ENCODE results near the gene CIAO3.
"Not testable (repeated sequence)": the region's sequence is repeated elsewhere in the genome, so short reads cannot be mapped to it uniquely, and the experiment has no call there.

Gene CIAO3

GRCh38 chr16:692356-693108 is 48.3 kb downstream of the CIAO3 start:
- no peak for DNase-seq (ENCODE audit: low read depth)

GRCh38 chr16:691242-691641 is 49.6 kb downstream of the CIAO3 start:
- DNase-seq (ENCODE audit: low read depth), result not testable (repeated sequence)

GRCh38 chr16:689175-689897 is 51.5 kb downstream of the CIAO3 start:
- DNase-seq (ENCODE audit: low read depth), result no peak

- no peak for DNase-seq (ENCODE audit: low read depth)
Observed at GRCh38 chr16:687499-687898, 53.3 kb downstream of the CIAO3 start.

- no peak for DNase-seq (ENCODE audit: low read depth)
Observed at GRCh38 chr16:686459-687260, 54.1 kb downstream of the CIAO3 start.

- no peak for DNase-seq (ENCODE audit: low read depth)
Observed at GRCh38 chr16:685967-686366, 54.8 kb downstream of the CIAO3 start.

- DNase-seq (ENCODE audit: low read depth), result no peak
Observed at GRCh38 chr16:684961-685696, 55.7 kb downstream of the CIAO3 start.

- DNase-seq (ENCODE audit: low read depth), result peak; percentile 96
Observed at GRCh38 chr16:684071-684794, 56.6 kb downstream of the CIAO3 start, which contains the start of gene JMJD8. JMJD8 (minus strand) TSS chr16:684334; CDS start chr16:684319, 15 bp downstream.

- no peak for DNase-seq (ENCODE audit: low read depth)
Observed at GRCh38 chr16:683396-684070, 57.3 kb downstream of the CIAO3 start.

- no peak for DNase-seq (ENCODE audit: low read depth)
Observed at GRCh38 chr16:682493-683395, 58.1 kb downstream of the CIAO3 start.

GRCh38 chr16:681746-682427 is 58.9 kb downstream of the CIAO3 start:
- no peak for DNase-seq (ENCODE audit: low read depth)

- no peak for DNase-seq (ENCODE audit: low read depth)
Observed at GRCh38 chr16:680967-681745, 59.6 kb downstream of the CIAO3 start.

GRCh38 chr16:680625-680945 is 60.2 kb downstream of the CIAO3 start:
- DNase-seq (ENCODE audit: low read depth), result no peak

GRCh38 chr16:679814-680624 is 60.8 kb downstream of the CIAO3 start, which contains the start of gene STUB1:
STUB1 (plus strand) TSS chr16:680410; CDS start chr16:680526, 116 bp downstream.
- DNase-seq (ENCODE audit: low read depth), result peak; percentile 79
